Breast epithelium (tissue), 4 donors: Measurements from ENCODE around the gene PRG3. TPM values are rescaled to one million over a fixed set of nuclear protein-coding genes. Genes with fewer than 3 reads are reported as not detected.

Experiments
- DNase-seq, 2 donors: peaks; one replicate each; pipeline ENCODE4 v3.0.0-alpha.2; 2019; ENCODE audit warnings: low spot score in 2 of 2
- H3K27ac ChIP-seq, 2 donors: fragments of 200-600 bp; sonication (generic) in 1 of 2; one replicate each; pipeline ENCODE4 v1.5.1; 2016 to 2019; ENCODE audit warnings: mild to moderate bottlenecking in 1 of 2
- H3K27me3 ChIP-seq, 2 donors: fragments of 200-600 bp; sonication (generic) in 1 of 2; one replicate each; pipeline versions ENCODE4 v1.5.1 to v1.6.0; 2017 to 2019; ENCODE audit warnings: control low read depth in 1 of 2, mild to moderate bottlenecking in 1 of 2
- H3K36me3 ChIP-seq: fragments of 200-600 bp; one replicate; pipeline ENCODE4 v1.5.1; 2019
- H3K4me1 ChIP-seq, 2 donors: fragments of 200-600 bp; sonication (generic); one replicate each; pipeline ENCODE4 v1.5.1; 2016 to 2019; ENCODE audit warnings: control low read depth in 1 of 2
- H3K4me3 ChIP-seq, 3 donors: fragments of 200-600 bp; sonication (generic); 1 replicate in 2 of 3; 2 replicates in 1 of 3; pipeline ENCODE4 v1.5.1; 2016 to 2019; ENCODE audit warnings: mild to moderate bottlenecking in 3 of 3, moderate library complexity in 2 of 3
- H3K9me3 ChIP-seq, 2 donors: fragments of 200-600 bp; sonication (generic) in 1 of 2; one replicate each; pipeline ENCODE4 v1.5.1; 2016 to 2019; ENCODE audit warnings: control low read depth in 1 of 2
- POLR2A ChIP-seq: fragments of 450-650 bp; IDR thresholded peaks from one replicate; pipeline ENCODE4 v1.6.1; 2016; ENCODE audit warnings: antibody characterized with exemption, mild to moderate bottlenecking, moderate library complexity
- POLR2AphosphoS5 ChIP-seq, 3 donors: sonication (generic); formaldehyde crosslinking; IDR thresholded peaks; one replicate each; pipeline ENCODE4 v1.6.1; 2017; ENCODE audit warnings: antibody characterized with exemption in 3 of 3
- intact Hi-C: fragments of 100-400 bp; cut with DNase I; formaldehyde crosslinking; loops from one replicate; pipeline ENCODE4 v1.15.1; 2023; ENCODE audit warnings: low total_unique reads
- total RNA-seq, 3 donors: library from RNA; depleted of rRNA; stranded (reverse); fragments of >200 nt; gene quantifications; one replicate each; pipeline ENCODE4 v1.1.0, GENCODE V29; 2016
- TF ChIP-seq, protein P1 (sequence below), 3 donors: fragments of 450-650 bp; IDR thresholded peaks; one replicate each; pipeline ENCODE4 v1.5.1; 2016 to 2017; ENCODE audit warnings: antibody characterized with exemption in 3 of 3, mild to moderate bottlenecking in 3 of 3, moderate library complexity in 3 of 3

The PRG3 gene
- total RNA-seq, 3 donors from 2014 or later: not detected

DNA sequence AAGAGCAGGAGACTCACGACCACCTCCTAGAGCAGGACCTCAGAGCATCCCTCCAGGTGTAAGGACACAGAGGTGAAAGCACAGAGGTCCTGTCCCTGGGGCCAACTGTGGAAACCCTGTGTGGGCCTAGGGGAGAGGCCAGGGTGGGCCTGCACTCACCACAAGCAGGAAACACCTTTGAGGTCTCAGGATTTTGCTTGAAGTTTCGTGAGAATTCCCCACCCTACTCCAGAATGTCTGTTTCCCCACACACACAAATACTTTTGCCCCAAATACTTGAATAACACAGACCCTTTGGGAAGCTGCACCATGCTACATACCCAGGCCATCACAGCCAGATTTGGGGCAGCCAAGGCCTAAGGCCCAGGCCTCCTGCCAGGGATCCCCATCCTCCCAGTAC lies 27.8 kb upstream of the PRG3 start:
- H3K36me3 ChIP-seq: no peaks in the 10 kb centered on the region
- no peaks in the 10 kb centered on the region for H3K27me3 ChIP-seq
- intact Hi-C loops: no loop called here
- no peak for DNase-seq
- H3K9me3 ChIP-seq: no peaks in the 10 kb centered on the region
- no peaks in the 10 kb centered on the region for H3K4me1 ChIP-seq
- no peak overlapping the region for H3K4me3 ChIP-seq
- TF ChIP-seq, protein P1, sequence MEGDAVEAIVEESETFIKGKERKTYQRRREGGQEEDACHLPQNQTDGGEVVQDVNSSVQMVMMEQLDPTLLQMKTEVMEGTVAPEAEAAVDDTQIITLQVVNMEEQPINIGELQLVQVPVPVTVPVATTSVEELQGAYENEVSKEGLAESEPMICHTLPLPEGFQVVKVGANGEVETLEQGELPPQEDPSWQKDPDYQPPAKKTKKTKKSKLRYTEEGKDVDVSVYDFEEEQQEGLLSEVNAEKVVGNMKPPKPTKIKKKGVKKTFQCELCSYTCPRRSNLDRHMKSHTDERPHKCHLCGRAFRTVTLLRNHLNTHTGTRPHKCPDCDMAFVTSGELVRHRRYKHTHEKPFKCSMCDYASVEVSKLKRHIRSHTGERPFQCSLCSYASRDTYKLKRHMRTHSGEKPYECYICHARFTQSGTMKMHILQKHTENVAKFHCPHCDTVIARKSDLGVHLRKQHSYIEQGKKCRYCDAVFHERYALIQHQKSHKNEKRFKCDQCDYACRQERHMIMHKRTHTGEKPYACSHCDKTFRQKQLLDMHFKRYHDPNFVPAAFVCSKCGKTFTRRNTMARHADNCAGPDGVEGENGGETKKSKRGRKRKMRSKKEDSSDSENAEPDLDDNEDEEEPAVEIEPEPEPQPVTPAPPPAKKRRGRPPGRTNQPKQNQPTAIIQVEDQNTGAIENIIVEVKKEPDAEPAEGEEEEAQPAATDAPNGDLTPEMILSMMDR (IDR thresholded peaks at IDR 0.05): no peak
- TF ChIP-seq POLR2A (no peak), POLR2AphosphoS5 (IDR thresholded peaks at IDR 0.05) (no peak)
- peak overlapping the region in 1 of 2 donors; percentile 19 for H3K27ac ChIP-seq

- no peak overlapping the region for H3K27ac ChIP-seq
- intact Hi-C loops: no loop called here
- TF ChIP-seq, protein P1 (IDR thresholded peaks at IDR 0.05): no peak
- TF ChIP-seq POLR2AphosphoS5 (IDR thresholded peaks at IDR 0.05): no peak
- no peak for TF ChIP-seq POLR2A
These were observed 27.1 kb upstream of the PRG3 start for GRCh38 chr11:57407941-57408475.

DNA sequence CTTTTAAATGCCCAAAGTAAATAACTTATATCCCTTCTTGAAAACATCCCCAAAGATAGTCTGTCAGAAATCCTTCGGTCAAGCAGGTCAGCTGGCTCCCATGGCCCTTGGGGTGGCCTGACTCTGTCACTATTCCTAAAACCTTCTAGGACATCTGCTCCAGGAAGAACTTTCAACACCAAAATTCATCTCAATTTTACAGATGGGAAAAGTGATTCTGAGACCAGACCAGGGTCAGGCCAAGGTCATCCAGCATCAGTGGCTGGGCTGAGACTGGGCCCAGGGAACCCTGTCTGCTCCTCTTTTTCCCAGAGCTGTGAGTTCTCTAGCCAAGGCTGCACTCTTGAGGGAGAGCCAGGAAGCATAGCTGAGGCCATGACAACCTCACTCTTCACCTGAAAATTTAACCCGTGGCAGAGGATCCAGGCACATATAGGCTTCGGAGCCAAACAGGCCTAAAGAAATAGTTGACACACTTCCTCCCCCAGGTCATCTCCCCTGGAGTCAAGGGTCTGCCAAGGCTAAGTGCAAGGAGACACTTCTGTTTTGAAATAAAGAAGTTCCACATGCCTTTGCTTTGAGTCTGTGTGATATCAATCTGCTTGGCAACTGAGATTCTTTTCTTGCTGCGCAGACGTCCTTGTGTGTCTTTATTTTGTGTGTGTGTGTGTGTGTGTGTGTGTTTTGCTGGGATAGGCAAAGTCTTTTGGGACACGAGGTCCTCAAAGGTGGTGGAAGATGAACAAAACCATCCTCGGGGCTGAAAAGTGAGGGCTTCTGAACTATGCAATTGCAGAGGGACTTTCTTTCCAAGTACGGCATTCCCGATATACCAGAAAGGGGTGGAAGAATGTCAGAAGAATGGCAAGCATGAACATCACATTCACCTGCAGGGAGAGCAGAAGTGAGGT lies 26.3 kb upstream of the PRG3 start:
- Histone ChIP-seq H3K36me3 (no peaks in the 10 kb centered on the region), H3K27me3 (no peaks in the 10 kb centered on the region), H3K4me1 (no peaks in the 10 kb centered on the region), H3K9me3 (no peaks in the 10 kb centered on the region), H3K27ac (peak overlapping the region; percentile 33 to 69), H3K4me3 (no peak overlapping the region)
- intact Hi-C loops: no loop called here
- DNase-seq: no peak
- TF ChIP-seq POLR2AphosphoS5 (IDR thresholded peaks at IDR 0.05): no peak
- TF ChIP-seq POLR2A: no peak
- TF ChIP-seq, protein P1 (IDR thresholded peaks at IDR 0.05): no peak

More at GRCh38 chr11:57407941-57408475, 27.1 kb upstream of the PRG3 start:
- DNase-seq: no peak
- Histone ChIP-seq H3K9me3 (no peaks in the 10 kb centered on the region), H3K36me3 (no peaks in the 10 kb centered on the region), H3K4me3 (no peak overlapping the region), H3K27me3 (no peaks in the 10 kb centered on the region), H3K4me1 (no peaks in the 10 kb centered on the region)

- Histone ChIP-seq H3K4me1 (no peaks in the 10 kb centered on the region), H3K9me3 (no peaks in the 10 kb centered on the region), H3K36me3 (no peaks in the 10 kb centered on the region), H3K4me3 (no peak overlapping the region), H3K27me3 (no peaks in the 10 kb centered on the region), H3K27ac (peak overlapping the region; percentile 33 to 69)
- intact Hi-C loops: no loop called here
- no peak for DNase-seq
- TF ChIP-seq, protein P1 (IDR thresholded peaks at IDR 0.05): no peak
- TF ChIP-seq POLR2A (no peak), POLR2AphosphoS5 (IDR thresholded peaks at IDR 0.05) (no peak)
These were observed 25.5 kb upstream of the PRG3 start for GRCh38 chr11:57406337-57406904.
